Loucy (cell line): Measurements from ENCODE around the gene TRAF2.

ENCODE experiments used
- CTCF ChIP-seq: fragments of 200-600 bp; sonication (generic); conservative IDR thresholded peaks from 2 replicates; pipeline ENCODE4 v1.5.1; 2014; ENCODE audit warnings: mild to moderate bottlenecking, antibody characterized with exemption, low read length
- EZH2phosphoT487 ChIP-seq: fragments of 200-600 bp; IDR thresholded peaks from 2 replicates; pipeline ENCODE4 v1.6.1; 2018; ENCODE audit warnings: antibody characterized with exemption, mild to moderate bottlenecking, moderate library complexity, borderline replicate concordance

- TF ChIP-seq CTCF (no peak), EZH2phosphoT487 (no peak)
Measured at GRCh38 chr9:136881691-136882108, 4.6 kb upstream of the TRAF2 start.
